HepG2 (cell line): ENCODE measurements around the gene AKAP8L. TPM values are rescaled to one million over a fixed set of nuclear protein-coding genes. Genes with fewer than 3 reads are reported as not detected.

Experiments
- ATF1 ChIP-seq: IDR thresholded peaks from 2 replicates; pipeline ENCODE4 v1.6.1; 2016; ENCODE audit warnings: mild to moderate bottlenecking, control low read depth
- BRCA1 ChIP-seq: sonication (generic); formaldehyde crosslinking; IDR thresholded peaks from 2 replicates; pipeline ENCODE4 v1.4.0; 2020; ENCODE audit warnings: missing genetic modification reagents
- DMAP1 ChIP-seq: IDR thresholded peaks from 2 replicates; pipeline ENCODE4 v1.6.1; 2016
- HMG20A ChIP-seq: IDR thresholded peaks from 2 replicates; pipeline ENCODE4 v1.6.1; 2016; ENCODE audit warnings: borderline replicate concordance
- HNF1A ChIP-seq, 2 experiments: sonication (generic) in 1 of 2; formaldehyde crosslinking in 1 of 2; IDR thresholded peaks; 2 replicates each; pipeline versions ENCODE4 v1.4.0 to v1.6.1; 2016 to 2020; ENCODE audit warnings: borderline replicate concordance in 1 of 2, low read depth in 1 of 2, mild to moderate bottlenecking in 1 of 2, missing genetic modification reagents in 1 of 2
- HOMEZ ChIP-seq: IDR thresholded peaks from 2 replicates; pipeline ENCODE4 v1.6.1; 2016; ENCODE audit warnings: low read depth
- MAFK ChIP-seq, 2 experiments: IDR thresholded peaks in 1 of 2; conservative IDR thresholded peaks in 1 of 2; 2 replicates each; pipeline ENCODE4 v1.6.1; 2011; ENCODE audit warnings: improper control_type of control experiment in 2 of 2, low read length in 2 of 2
- MNT ChIP-seq: fragments of 450-650 bp; IDR thresholded peaks from 2 replicates; pipeline ENCODE4 v1.6.1; 2016
- RFXAP ChIP-seq: sonication (generic); formaldehyde crosslinking; IDR thresholded peaks from 2 replicates; pipeline ENCODE4 v1.4.0; 2020; ENCODE audit warnings: missing genetic modification reagents, borderline replicate concordance
- SP140L ChIP-seq: sonication (generic); formaldehyde crosslinking; IDR thresholded peaks from 2 replicates; pipeline ENCODE4 v1.4.0; 2020; ENCODE audit warnings: missing genetic modification reagents, borderline replicate concordance
- SRY ChIP-seq: sonication (generic); formaldehyde crosslinking; IDR thresholded peaks from 2 replicates; pipeline ENCODE4 v1.8.0; 2022; ENCODE audit warnings: mild to moderate bottlenecking, missing genetic modification reagents
- TAF1 ChIP-seq: sonication (generic); formaldehyde crosslinking; IDR thresholded peaks from 2 replicates; pipeline ENCODE4 v1.4.0; 2020; ENCODE audit warnings: missing genetic modification reagents
- ZNF121 ChIP-seq: sonication (generic); formaldehyde crosslinking; IDR thresholded peaks from 2 replicates; pipeline ENCODE4 v1.5.0; 2020; ENCODE audit warnings: mild to moderate bottlenecking, missing genetic modification reagents
- ZNF484 ChIP-seq: sonication (generic); formaldehyde crosslinking; IDR thresholded peaks from 2 replicates; pipeline ENCODE4 v1.5.1; 2020; ENCODE audit warnings: mild to moderate bottlenecking, low read depth, missing genetic modification reagents, borderline replicate concordance
- ZNF703 ChIP-seq: sonication (generic); formaldehyde crosslinking; IDR thresholded peaks from 2 replicates; pipeline ENCODE4 v1.5.1; 2020; ENCODE audit warnings: missing genetic modification reagents, mild to moderate bottlenecking, moderate library complexity, borderline replicate concordance
- ZNF768 ChIP-seq: sonication (generic); formaldehyde crosslinking; IDR thresholded peaks from 2 replicates; pipeline ENCODE4 v1.4.0; 2020; ENCODE audit warnings: missing genetic modification reagents
- polyA plus RNA-seq, 8 experiments: library from polyadenylated mRNA; depleted of rRNA in 3 of 8; stranded (reverse) in 7 of 8; unstranded in 1 of 8; fragments of >200 nt; fragmentation: Illumina TruSeq in 4 of 8; extraction: Trizol in 4 of 8; gene quantifications; 2 replicates each; pipeline versions ENCODE4 v1.2.1 to v1.2.3, GENCODE V29; 2011 to 2016; ENCODE audit warnings: low read depth in 4 of 8, missing spikeins in 1 of 8, mixed read lengths in 1 of 8; ENCODE audit not compliant: insufficient read depth in 1 of 8
- total RNA-seq, 5 experiments: library from RNA; depleted of rRNA; stranded (reverse); fragments of >200 nt; fragmentation: Illumina TruSeq; extraction: Trizol; gene quantifications; 2 replicates each; pipeline ENCODE4 v1.2.3, GENCODE V29; 2016; ENCODE audit warnings: low read depth in 1 of 5
- TF ChIP-seq, protein P1 (sequence below): sonication (generic); formaldehyde crosslinking; IDR thresholded peaks from 2 replicates; pipeline ENCODE4 v1.5.0; 2020; ENCODE audit warnings: missing genetic modification reagents
- TF ChIP-seq, protein P2 (sequence below): sonication (generic); formaldehyde crosslinking; IDR thresholded peaks from 2 replicates; pipeline ENCODE4 v1.4.0; 2020; ENCODE audit warnings: missing genetic modification reagents, borderline replicate concordance

AKAP8L gene
- total and polyA plus RNA-seq, 2 of the 13 experiments (the other 11 are each of a cell fraction or from before 2014, with no cell fraction given), result 48.2 to 49.6 TPM

GRCh38 chr19:15379999-15380647 is 38.7 kb downstream of the AKAP8L start (continued):
- TF ChIP-seq HNF1A (IDR thresholded peaks at IDR 0.05; ENCODE audit: low read depth) (no peak), HNF1A (CRISPR knock-in tag; IDR thresholded peaks at IDR 0.05; ENCODE audit: borderline replicate concordance) (peak; percentile 25; the same call in 1 of the 2 replicates), RFXAP (0 out of 2 replicates have a peak, but pooled peaks have one; percentile 44), MAFK (conservative IDR thresholded peaks at IDR 0.05 in 1 of 2, IDR thresholded peaks at IDR 0.05 in 1 of 2; ENCODE audit: low read length in 2 of 2) (no peak), ZNF121 (peak; percentile 76), ZNF703 (no peak; the same call in 1 of the 2 replicates), ATF1 (CRISPR knock-in tag) (no peak), HOMEZ (CRISPR knock-in tag) (no peak), SRY (CRISPR knock-in tag) (0 out of 2 replicates have a peak, but pooled peaks have one; percentile 18), ZNF768 (peak; percentile 8; the same call in 1 of the 2 replicates), SP140L (CRISPR knock-in tag) (no peak), MNT (0 out of 2 replicates have a peak, but pooled peaks have one; percentile 1), DMAP1 (CRISPR knock-in tag) (peak; percentile 87), ZNF484 (CRISPR knock-in tag) (no peak), HMG20A (CRISPR knock-in tag) (no peak), BRCA1 (0 out of 2 replicates have a peak, but pooled peaks have one; percentile 6), TAF1 (CRISPR knock-in tag) (peak; percentile 30; the same call in 1 of the 2 replicates)
- TF ChIP-seq, protein P1, sequence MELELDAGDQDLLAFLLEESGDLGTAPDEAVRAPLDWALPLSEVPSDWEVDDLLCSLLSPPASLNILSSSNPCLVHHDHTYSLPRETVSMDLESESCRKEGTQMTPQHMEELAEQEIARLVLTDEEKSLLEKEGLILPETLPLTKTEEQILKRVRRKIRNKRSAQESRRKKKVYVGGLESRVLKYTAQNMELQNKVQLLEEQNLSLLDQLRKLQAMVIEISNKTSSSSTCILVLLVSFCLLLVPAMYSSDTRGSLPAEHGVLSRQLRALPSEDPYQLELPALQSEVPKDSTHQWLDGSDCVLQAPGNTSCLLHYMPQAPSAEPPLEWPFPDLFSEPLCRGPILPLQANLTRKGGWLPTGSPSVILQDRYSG (CRISPR knock-in tag), result no peak
- TF ChIP-seq, protein P2, sequence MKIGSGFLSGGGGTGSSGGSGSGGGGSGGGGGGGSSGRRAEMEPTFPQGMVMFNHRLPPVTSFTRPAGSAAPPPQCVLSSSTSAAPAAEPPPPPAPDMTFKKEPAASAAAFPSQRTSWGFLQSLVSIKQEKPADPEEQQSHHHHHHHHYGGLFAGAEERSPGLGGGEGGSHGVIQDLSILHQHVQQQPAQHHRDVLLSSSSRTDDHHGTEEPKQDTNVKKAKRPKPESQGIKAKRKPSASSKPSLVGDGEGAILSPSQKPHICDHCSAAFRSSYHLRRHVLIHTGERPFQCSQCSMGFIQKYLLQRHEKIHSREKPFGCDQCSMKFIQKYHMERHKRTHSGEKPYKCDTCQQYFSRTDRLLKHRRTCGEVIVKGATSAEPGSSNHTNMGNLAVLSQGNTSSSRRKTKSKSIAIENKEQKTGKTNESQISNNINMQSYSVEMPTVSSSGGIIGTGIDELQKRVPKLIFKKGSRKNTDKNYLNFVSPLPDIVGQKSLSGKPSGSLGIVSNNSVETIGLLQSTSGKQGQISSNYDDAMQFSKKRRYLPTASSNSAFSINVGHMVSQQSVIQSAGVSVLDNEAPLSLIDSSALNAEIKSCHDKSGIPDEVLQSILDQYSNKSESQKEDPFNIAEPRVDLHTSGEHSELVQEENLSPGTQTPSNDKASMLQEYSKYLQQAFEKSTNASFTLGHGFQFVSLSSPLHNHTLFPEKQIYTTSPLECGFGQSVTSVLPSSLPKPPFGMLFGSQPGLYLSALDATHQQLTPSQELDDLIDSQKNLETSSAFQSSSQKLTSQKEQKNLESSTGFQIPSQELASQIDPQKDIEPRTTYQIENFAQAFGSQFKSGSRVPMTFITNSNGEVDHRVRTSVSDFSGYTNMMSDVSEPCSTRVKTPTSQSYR (CRISPR knock-in tag), result no peak; the same call in 1 of the 2 replicates
